H9 (cell line): ENCODE measurements around the gene KIF2C. TPM values are rescaled to one million over a fixed set of nuclear protein-coding genes. Genes with fewer than 3 reads are reported as not detected.
A peak's percentile ranks its signal among the peaks of the same experiment; 100 is the strongest.

ENCODE experiments used
- DNase-seq: peaks from one replicate; pipeline ENCODE4 v3.0.0-alpha.2; 2017
- H2AFZ ChIP-seq: one replicate; pipeline ENCODE4 v1.6.1; 2013; ENCODE audit warnings: mild to moderate bottlenecking, low read length, control low read depth, moderate library complexity
- H2AK5ac ChIP-seq: 2 replicates; pipeline ENCODE4 v1.6.1; 2013; ENCODE audit warnings: low read length, control low read depth, mixed read lengths; ENCODE audit not compliant: insufficient read length
- H2BK120ac ChIP-seq: one replicate; pipeline ENCODE4 v1.6.1; 2013; ENCODE audit warnings: low read depth, mild to moderate bottlenecking, low read length, control low read depth, inconsistent platforms; ENCODE audit not compliant: poor library complexity, severe bottlenecking
- H2BK12ac ChIP-seq: 2 replicates; pipeline ENCODE4 v1.6.1; 2013; ENCODE audit warnings: low read length, control low read depth, mixed read lengths, low read depth; ENCODE audit not compliant: insufficient read length
- H2BK15ac ChIP-seq: 2 replicates; pipeline ENCODE4 v1.6.1; 2013; ENCODE audit warnings: low read depth, low read length, control low read depth
- H2BK20ac ChIP-seq: one replicate; pipeline ENCODE4 v1.6.1; 2013; ENCODE audit warnings: low read depth, mild to moderate bottlenecking, low read length, control low read depth, inconsistent platforms; ENCODE audit not compliant: poor library complexity, severe bottlenecking
- H2BK5ac ChIP-seq: 2 replicates; pipeline ENCODE4 v1.6.1; 2013; ENCODE audit warnings: low read length, control low read depth, mixed read lengths; ENCODE audit not compliant: insufficient read length
- H3K14ac ChIP-seq: 2 replicates; pipeline ENCODE4 v1.6.1; 2013; ENCODE audit warnings: low read length, control low read depth; ENCODE audit not compliant: insufficient read depth
- H3K18ac ChIP-seq: 2 replicates; pipeline ENCODE4 v1.6.1; 2013; ENCODE audit warnings: low read depth, mild to moderate bottlenecking, mixed read lengths, low read length, control low read depth; ENCODE audit not compliant: insufficient read length
- H3K23ac ChIP-seq: 2 replicates; pipeline ENCODE4 v1.6.1; 2013; ENCODE audit warnings: low read length, control low read depth, mixed read lengths, low read depth; ENCODE audit not compliant: insufficient read length
- H3K23me2 ChIP-seq: 2 replicates; pipeline ENCODE4 v1.6.1; 2013; ENCODE audit warnings: low read depth, mild to moderate bottlenecking, mixed read lengths, low read length, control low read depth; ENCODE audit not compliant: insufficient read length, poor library complexity, severe bottlenecking
- H3K27ac ChIP-seq: 2 replicates; pipeline ENCODE4 v1.5.1; 2013; ENCODE audit warnings: low read length, control low read depth, mixed read lengths, low read depth; ENCODE audit not compliant: insufficient read length
- H3K27me3 ChIP-seq: 2 replicates; pipeline ENCODE4 v1.6.1; 2013; ENCODE audit warnings: low read length, control low read depth, inconsistent platforms; ENCODE audit not compliant: insufficient read depth
- H3K4ac ChIP-seq: 2 replicates; pipeline ENCODE4 v1.6.1; 2013; ENCODE audit warnings: low read depth, mild to moderate bottlenecking, control low read depth, inconsistent platforms, low read length, moderate library complexity
- H3K4me1 ChIP-seq: 2 replicates; pipeline ENCODE4 v1.6.1; 2013; ENCODE audit warnings: low read length, control low read depth, inconsistent platforms; ENCODE audit not compliant: insufficient read depth
- H3K4me2 ChIP-seq: 2 replicates; pipeline ENCODE4 v1.6.1; 2013; ENCODE audit warnings: low read length, control low read depth, mixed read lengths; ENCODE audit not compliant: insufficient read length, insufficient read depth
- H3K56ac ChIP-seq: 2 replicates; pipeline ENCODE4 v1.6.1; 2013; ENCODE audit warnings: low read depth, mild to moderate bottlenecking, mixed read lengths, low read length, control low read depth; ENCODE audit not compliant: insufficient read length
- H3K79me1 ChIP-seq: 2 replicates; pipeline ENCODE4 v1.6.1; 2013; ENCODE audit warnings: low read depth, mild to moderate bottlenecking, moderate library complexity, low read length, control low read depth, inconsistent platforms; ENCODE audit not compliant: insufficient read depth, poor library complexity, severe bottlenecking
- H3K79me2 ChIP-seq: 2 replicates; pipeline ENCODE4 v1.6.1; 2013; ENCODE audit warnings: low read length, control low read depth, inconsistent platforms; ENCODE audit not compliant: insufficient read depth
- H3K9ac ChIP-seq: 2 replicates; pipeline ENCODE4 v1.6.1; 2013; ENCODE audit warnings: low read length, control low read depth, mixed read lengths; ENCODE audit not compliant: insufficient read length; ENCODE audit errors: extremely low read depth
- H3K9me3 ChIP-seq: one replicate; pipeline ENCODE4 v1.6.1; 2013; ENCODE audit warnings: low read depth, low read length, inconsistent platforms; ENCODE audit not compliant: control insufficient read depth
- H3T11ph ChIP-seq: one replicate; pipeline ENCODE4 v1.6.1; 2013; ENCODE audit warnings: mild to moderate bottlenecking, low read length, control low read depth, inconsistent platforms
- H4K20me1 ChIP-seq: one replicate; pipeline ENCODE4 v1.6.1; 2013; ENCODE audit not compliant: control insufficient read depth, insufficient read length, insufficient read depth
- H4K5ac ChIP-seq: 2 replicates; pipeline ENCODE4 v1.6.1; 2013; ENCODE audit warnings: low read depth, mild to moderate bottlenecking, mixed read lengths, low read length, control low read depth; ENCODE audit not compliant: insufficient read length
- H4K8ac ChIP-seq: replicated peaks from 2 replicates; pipeline ENCODE4 v1.6.1; 2013; ENCODE audit warnings: low read length, control low read depth, mixed read lengths, low read depth; ENCODE audit not compliant: insufficient read length
- H4K91ac ChIP-seq: 2 replicates; pipeline ENCODE4 v1.6.1; 2013; ENCODE audit warnings: low read depth, mild to moderate bottlenecking, moderate library complexity, mixed read lengths, low read length, control low read depth; ENCODE audit not compliant: insufficient read length
- H3K27ac Mint-ChIP-seq, 3 experiments: 2 replicates in 2 of 3; 3 replicates in 1 of 3; pipeline ENCODE4 v1.8.0; 2020 to 2021; ENCODE audit warnings: mixed read lengths in 3 of 3, mild to moderate bottlenecking in 1 of 3, moderate library complexity in 1 of 3
- H3K27me3 Mint-ChIP-seq: 2 replicates; pipeline ENCODE4 v1.8.0; 2021; ENCODE audit warnings: low read depth, mild to moderate bottlenecking, moderate library complexity, mixed read lengths
- H3K36me3 Mint-ChIP-seq, 3 experiments: 2 replicates in 2 of 3; 3 replicates in 1 of 3; pipeline ENCODE4 v1.8.0; 2020 to 2021; ENCODE audit warnings: low read depth in 3 of 3, mixed read lengths in 3 of 3; ENCODE audit not compliant: insufficient read depth in 1 of 3
- H3K4me1 Mint-ChIP-seq, 2 experiments: 2 replicates each; pipeline ENCODE4 v1.8.0; 2020; ENCODE audit warnings: mixed read lengths in 2 of 2
- H3K4me3 Mint-ChIP-seq, 2 experiments: 2 replicates in 1 of 2; 3 replicates in 1 of 2; pipeline ENCODE4 v1.8.0; 2020 to 2021; ENCODE audit warnings: mild to moderate bottlenecking in 2 of 2, mixed read lengths in 2 of 2, moderate library complexity in 1 of 2
- H3K9me3 Mint-ChIP-seq, 2 experiments: 2 replicates in 1 of 2; 3 replicates in 1 of 2; pipeline ENCODE4 v1.8.0; 2020; ENCODE audit warnings: mild to moderate bottlenecking in 2 of 2, mixed read lengths in 2 of 2, moderate library complexity in 1 of 2
- WGBS: extraction: QIAGEN DNeasy Blood & Tissue Kit; methylation state at CpG from one replicate; pipeline ENCODE4 v1.1.7; 2013; ENCODE audit warnings: missing lambda C conversion rate, low lambda C conversion rate, mixed read lengths; ENCODE audit not compliant: insufficient read length; ENCODE audit errors: extremely low coverage; 5-methylcytosine and 5-hydroxymethylcytosine counted together
- total RNA-seq: library from RNA; stranded (reverse); gene quantifications from 2 replicates; pipeline ENCODE4 v1.2.1, GENCODE V29; 2021
- TF ChIP-seq, protein P1 (sequence below): fragments of 200-600 bp; sonication (generic); conservative IDR thresholded peaks from 3 replicates; pipeline ENCODE4 v1.8.0; 2021; ENCODE audit warnings: antibody characterized with exemption, mild to moderate bottlenecking

Gene KIF2C
- total RNA-seq, 1 experiment from 2014 or later: 73.1 TPM

DNA sequence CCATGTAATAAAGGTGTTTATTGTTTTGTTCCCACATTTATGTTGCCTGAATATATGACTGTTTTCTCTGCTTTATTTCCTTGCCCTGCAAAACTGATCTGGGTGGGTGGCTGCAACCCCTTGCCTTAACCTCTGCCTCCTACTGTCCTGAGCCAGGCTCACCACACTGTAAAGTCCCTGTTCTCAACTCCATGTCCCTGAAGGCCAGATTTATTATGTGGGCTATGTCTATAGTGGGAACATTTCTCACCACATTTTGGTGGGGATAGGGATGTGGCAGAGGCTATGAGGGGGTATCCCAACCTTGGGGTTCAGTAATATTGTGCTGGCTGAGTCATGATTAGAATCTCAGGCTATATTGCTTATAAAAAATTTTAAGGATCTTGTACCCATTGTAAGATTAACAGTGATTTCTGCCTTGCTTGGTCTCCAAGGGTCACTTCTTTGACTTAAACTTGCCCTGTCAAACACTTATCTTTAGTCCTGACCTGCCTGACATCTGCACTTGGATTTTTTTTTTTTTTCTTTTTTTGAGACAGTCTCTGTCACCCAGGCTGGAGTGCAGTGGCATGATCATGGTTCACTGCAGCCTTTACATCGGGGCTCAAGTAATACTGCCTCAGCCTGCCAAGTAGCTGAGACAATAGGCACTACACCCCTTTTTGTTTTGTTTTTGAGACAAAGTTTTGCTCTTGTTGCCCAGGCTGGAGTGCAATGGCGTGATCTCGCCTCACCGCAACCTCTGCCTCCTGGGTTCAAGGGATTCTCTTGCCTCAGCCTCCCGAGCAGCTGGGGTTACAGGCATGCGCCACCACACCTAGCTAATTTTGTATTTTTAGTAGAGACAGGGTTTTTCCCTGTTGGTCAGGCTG is 39.3 kb downstream of the KIF2C start:
- H4K5ac ChIP-seq: no peak overlapping the region
- H2AK5ac ChIP-seq: no peak overlapping the region
- no peak overlapping the region for H3K56ac ChIP-seq
- peaks cover 33 to 68% (median 52%) of the 10 kb centered on the region in 3 experiments for H3K36me3 Mint-ChIP-seq
- peaks cover 11% of the 10 kb centered on the region for H3K23me2 ChIP-seq
- H3K79me1 ChIP-seq: peaks cover 2% of the 10 kb centered on the region
- H2BK120ac ChIP-seq: no peak overlapping the region
- H3K27ac ChIP-seq: no peak overlapping the region
- WGBS: no CpG with 5 or more reads among the region's 6 CpGs
- H3K4me3 Mint-ChIP-seq: peak overlapping the region; percentile 63 to 81
- H3K23ac ChIP-seq: no peak overlapping the region
- H3K27me3 ChIP-seq: no peaks in the 10 kb centered on the region
- H2BK20ac ChIP-seq: no peak overlapping the region
- no peak overlapping the region for H3K14ac ChIP-seq
- H3T11ph ChIP-seq: no peak overlapping the region
- no peak overlapping the region for H4K91ac ChIP-seq
- H3K9me3 ChIP-seq: no peaks in the 10 kb centered on the region
- H3K27ac Mint-ChIP-seq: peak overlapping the region in 2 of 3 experiments; percentile 85 to 93; a peak in 4 of 7 replicates
- H4K20me1 ChIP-seq: peaks cover 4% of the 10 kb centered on the region
- TF ChIP-seq, protein P1, sequence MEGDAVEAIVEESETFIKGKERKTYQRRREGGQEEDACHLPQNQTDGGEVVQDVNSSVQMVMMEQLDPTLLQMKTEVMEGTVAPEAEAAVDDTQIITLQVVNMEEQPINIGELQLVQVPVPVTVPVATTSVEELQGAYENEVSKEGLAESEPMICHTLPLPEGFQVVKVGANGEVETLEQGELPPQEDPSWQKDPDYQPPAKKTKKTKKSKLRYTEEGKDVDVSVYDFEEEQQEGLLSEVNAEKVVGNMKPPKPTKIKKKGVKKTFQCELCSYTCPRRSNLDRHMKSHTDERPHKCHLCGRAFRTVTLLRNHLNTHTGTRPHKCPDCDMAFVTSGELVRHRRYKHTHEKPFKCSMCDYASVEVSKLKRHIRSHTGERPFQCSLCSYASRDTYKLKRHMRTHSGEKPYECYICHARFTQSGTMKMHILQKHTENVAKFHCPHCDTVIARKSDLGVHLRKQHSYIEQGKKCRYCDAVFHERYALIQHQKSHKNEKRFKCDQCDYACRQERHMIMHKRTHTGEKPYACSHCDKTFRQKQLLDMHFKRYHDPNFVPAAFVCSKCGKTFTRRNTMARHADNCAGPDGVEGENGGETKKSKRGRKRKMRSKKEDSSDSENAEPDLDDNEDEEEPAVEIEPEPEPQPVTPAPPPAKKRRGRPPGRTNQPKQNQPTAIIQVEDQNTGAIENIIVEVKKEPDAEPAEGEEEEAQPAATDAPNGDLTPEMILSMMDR: no peak
- H2BK15ac ChIP-seq: no peak overlapping the region
- H3K27me3 Mint-ChIP-seq: peaks cover 1% of the 10 kb centered on the region; the same call in 1 of the 2 replicates
- H3K4me1 Mint-ChIP-seq: peaks cover 27 to 30% of the 10 kb centered on the region in 2 experiments
- DNase-seq: no peak
- H3K4me1 ChIP-seq: no peaks in the 10 kb centered on the region
- H2BK12ac ChIP-seq: no peak overlapping the region
- H3K79me2 ChIP-seq: peaks cover 17% of the 10 kb centered on the region; the same call in 1 of the 2 replicates
- H3K18ac ChIP-seq: no peak overlapping the region
- no peak overlapping the region for H3K4me2 ChIP-seq
- H4K8ac ChIP-seq: no peak overlapping the region
- H2BK5ac ChIP-seq: no peak overlapping the region
- H3K9me3 Mint-ChIP-seq: 0 out of 5 replicates have a peak, but pooled peaks cover 0 to 4% of the 10 kb centered on the region in 2 experiments
- H3K4ac ChIP-seq: no peak overlapping the region
- H3K9ac ChIP-seq: no peak overlapping the region
- H2AFZ ChIP-seq: no peak overlapping the region
